HG02885 (cell line): ENCODE results near the gene SLC37A3.
A peak's percentile ranks its signal among the peaks of the same experiment; 100 is the strongest.
"Not testable (repeated sequence)": the region's sequence is repeated elsewhere in the genome, so short reads cannot be mapped to it uniquely, and the experiment has no call there.

Experiments used
- ATAC-seq: cut with Tn5 transposase; IDR thresholded peaks from one replicate; pipeline ENCODE4 v1.9.1; 2021; ENCODE audit warnings: mild to moderate bottlenecking; ENCODE audit not compliant: unreplicated experiment, poor library complexity

Gene SLC37A3, protein sequence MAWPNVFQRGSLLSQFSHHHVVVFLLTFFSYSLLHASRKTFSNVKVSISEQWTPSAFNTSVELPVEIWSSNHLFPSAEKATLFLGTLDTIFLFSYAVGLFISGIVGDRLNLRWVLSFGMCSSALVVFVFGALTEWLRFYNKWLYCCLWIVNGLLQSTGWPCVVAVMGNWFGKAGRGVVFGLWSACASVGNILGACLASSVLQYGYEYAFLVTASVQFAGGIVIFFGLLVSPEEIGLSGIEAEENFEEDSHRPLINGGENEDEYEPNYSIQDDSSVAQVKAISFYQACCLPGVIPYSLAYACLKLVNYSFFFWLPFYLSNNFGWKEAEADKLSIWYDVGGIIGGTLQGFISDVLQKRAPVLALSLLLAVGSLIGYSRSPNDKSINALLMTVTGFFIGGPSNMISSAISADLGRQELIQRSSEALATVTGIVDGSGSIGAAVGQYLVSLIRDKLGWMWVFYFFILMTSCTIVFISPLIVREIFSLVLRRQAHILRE

DNA sequence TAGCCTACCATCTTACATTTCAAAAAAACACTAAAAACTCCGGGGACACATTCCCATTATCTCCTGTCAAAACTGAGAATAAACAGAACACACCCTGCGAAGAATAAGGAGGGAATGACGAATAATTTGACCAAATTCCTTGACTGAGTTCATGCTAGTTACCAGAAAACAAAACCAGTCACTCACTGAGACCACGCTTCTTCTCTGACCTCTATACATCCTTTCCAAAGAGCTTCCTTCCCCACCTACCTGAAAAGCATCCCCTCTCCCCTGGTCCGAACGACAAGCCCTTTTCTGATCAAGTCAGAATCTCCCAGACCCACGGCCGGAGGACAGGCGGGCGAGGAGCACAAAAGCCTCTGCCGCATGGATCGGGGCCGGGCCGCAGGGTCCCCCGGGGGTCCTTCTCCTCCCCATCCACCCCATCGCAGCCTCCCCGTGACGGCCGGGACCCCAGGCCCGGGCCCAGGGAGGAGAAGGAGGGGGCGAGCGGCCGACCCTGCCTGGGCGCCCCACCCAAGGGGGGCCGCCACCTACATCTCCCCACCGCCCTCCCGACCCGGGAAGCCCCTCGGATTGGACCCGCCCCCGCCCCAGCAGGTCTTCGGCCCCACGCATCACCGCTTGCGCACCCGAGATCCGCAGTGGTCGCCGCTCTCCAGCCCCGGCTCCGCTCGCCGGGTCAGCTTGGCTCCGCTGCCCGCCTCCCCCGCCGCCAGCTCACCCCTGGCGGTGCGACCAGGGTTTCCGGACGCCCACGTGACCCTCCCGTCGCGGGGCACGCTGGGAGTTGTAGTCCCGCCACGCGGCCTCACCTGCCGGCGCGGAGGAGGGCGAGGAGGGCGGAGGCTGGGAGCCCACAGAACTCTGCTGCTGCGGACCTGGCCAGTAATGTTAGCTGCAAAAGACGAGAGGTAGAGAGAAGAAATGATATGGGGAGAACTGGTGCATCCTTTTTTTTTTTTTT is at the start of gene SLC37A3:
TSS of gene SLC37A3 (minus strand) at position 747 of the 967 bp plus-strand sequence. CDS start 16,004 bp downstream, outside the sequence.
- peak; percentile 99 for ATAC-seq

DNA sequence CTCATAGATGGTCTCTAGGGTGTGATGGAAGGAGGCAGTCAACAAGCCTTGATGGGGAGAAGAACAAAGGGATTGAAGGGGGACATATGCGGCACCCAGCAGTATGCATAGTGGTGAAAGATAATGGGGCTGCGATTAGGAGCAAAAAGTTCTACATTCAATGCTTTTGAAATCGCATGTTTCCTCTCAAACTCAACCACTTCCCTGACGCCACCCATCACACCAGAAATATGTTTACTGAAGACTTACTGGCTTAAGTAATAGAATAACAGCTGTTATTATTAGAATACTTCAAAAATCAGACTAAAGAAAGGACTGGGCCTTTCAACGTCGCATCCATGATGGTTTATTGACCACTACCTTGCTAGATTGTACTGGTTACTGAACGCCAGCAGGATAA is 49.5 kb upstream of the SLC37A3 start:
- no peak for ATAC-seq

DNA sequence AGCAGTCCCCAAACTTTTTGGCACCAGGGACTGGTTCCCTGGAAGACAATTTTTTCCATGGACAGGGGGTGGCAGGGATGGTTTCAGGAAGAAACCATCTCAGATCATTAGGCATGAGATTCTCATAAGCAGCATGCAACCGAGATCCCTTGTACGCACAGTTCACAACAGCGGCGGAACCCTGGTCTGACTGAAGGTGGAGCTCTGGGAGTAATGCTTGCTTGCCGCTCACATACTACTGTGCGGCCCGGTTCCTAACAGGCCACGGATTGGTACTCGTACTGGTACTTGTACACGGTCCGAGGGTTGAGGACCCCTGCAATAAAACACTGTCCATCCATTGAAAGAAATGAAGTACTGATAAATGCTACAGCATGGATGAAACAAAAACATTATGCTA is 48.1 kb upstream of the SLC37A3 start:
- ATAC-seq = no peak

DNA sequence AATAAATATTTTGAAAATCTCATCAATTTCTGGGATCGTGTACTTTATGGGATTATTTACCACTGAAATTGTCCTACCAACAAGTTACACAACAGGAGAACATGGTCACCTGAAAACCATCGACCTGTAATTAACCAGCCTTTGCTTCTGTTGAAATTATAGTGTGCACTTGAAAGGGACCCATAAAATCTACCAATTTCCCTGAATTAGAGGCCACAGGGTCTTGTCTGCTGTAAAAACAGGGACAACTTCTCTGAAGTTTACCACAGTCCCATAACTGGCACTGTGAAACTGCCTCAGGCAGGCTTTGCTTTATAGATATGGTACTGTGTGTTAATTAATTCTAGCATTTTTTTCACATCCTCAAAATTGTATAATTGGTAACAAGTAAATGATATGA is 43.2 kb upstream of the SLC37A3 start:
- ATAC-seq = no peak

DNA sequence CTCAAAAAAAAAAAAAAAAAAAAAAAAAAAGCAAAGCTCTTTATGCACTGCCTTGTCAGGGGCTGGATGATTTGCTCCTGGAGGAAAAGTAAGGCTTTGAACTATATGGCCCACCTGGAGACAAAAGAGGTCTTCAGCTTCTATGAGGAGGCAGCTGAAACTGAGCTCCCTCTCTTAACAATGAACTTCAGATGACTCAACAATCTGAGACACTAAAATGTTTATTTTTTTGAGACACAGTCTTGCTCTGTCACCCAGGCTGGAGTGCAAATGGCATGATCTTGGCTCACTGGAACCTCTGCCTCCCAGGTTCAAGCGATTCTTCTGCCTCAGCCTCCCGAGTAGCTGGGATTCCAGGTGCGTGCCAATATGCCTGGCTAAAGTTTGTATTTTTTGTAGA is 42.3 kb upstream of the SLC37A3 start:
- no peak for ATAC-seq

DNA sequence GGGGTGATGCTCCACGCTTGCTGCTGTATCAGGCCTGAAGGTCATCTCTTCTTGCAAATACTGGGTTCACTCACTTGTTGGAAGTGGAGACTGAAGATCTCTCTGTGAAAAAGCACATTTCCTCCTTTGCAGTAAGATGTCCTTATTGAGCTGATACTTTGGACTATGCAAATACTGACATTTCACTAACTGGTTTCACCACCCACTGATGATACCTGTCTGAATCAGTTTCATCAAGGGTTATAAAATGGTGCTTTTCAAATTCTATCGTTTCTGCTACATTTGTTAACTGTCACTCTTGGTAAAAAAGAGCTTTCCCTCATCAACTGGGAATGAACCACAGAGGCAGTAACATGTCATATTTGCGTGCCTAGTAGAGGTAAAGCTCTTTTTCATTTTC is 41.0 kb upstream of the SLC37A3 start:
- peak; percentile 66 for ATAC-seq

DNA sequence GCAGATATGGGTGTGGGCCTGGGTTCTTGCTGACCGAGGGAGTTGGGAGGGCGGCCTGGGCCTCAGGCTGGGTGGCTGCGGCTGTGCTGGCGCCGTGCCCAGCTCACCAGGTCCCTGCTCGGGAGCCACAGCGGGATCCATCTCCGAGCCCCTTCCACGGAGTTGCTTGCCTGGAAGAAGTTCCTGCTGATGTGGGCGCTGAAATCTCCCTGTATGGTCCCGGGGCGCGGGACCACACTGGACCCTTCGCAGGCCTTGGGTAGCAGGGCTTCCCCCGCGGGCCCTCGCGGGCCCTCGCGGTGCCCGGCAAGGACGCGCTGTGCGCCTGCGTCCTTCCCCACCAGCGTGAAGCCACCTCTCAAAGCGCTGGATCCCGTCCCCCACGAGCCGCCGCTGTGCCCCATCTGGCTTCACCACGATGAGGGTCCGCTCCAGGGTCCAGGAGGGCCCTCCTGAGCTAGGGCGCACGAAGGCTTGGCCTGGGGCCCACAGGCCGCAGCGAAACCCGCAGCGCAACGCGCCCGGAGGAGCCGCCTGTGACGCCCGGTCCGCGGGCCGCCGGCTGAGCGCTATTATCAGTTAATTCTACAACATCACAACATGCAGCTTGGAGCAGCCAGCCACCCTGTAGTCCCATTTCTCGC is 37.0 kb upstream of the SLC37A3 start:
- no peak for ATAC-seq

DNA sequence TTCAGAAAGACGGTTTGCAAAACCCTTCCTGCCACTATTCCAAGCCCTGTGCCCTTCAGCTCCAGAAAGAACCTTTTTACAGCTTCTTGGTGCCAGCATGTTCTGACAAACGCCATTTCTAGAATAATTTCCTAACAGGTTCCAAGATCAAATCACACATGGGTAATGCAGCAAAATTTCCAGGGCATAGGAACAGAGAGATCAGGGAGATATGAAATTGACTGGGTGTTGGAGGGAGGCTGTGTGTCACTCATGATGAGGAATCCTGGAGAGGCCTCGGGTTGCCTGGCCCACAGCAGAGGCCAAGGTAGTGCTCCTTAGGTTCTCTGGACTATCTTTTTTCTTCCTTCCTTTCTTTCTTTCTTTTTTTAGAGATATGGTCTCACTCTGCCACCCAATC is 35.1 kb upstream of the SLC37A3 start:
- ATAC-seq = no peak

DNA sequence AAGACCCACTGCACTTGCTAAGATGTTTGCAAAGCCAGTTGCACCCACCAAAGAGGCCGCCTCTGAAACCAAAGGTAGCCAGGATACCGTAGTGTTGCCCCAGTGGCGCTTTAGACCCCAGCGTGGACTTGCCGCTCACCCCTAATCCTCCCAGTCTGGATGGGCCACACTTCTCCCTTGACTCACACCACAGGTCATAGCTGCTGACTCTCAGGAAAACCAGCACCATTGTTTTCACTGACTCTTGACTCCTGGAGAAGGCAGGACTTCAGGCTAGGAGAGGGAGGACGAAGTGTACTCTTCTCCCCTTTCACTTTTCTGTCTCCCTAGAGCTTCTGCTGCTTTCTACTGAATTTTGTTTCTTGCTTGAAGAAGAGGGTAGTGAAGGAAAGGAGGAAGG is 27.8 kb upstream of the SLC37A3 start:
- ATAC-seq = no peak

DNA sequence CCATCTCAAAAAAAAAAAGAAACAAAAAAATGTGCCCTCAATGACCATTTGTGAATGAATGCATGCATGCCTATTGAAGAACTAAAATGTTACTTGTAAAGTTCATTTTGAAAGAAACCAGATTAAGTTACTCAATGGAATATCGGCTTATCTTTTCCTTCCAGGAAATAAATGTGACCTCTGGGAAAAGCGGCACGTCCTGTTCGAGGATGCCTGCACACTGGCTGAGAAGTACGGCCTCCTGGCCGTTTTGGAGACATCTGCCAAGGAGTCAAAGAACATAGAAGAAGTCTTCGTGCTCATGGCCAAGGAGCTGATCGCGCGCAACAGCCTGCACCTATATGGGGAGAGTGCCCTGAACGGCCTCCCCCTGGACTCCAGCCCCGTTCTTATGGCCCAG is 27.4 kb upstream of the SLC37A3 start:
- no peak for ATAC-seq

DNA sequence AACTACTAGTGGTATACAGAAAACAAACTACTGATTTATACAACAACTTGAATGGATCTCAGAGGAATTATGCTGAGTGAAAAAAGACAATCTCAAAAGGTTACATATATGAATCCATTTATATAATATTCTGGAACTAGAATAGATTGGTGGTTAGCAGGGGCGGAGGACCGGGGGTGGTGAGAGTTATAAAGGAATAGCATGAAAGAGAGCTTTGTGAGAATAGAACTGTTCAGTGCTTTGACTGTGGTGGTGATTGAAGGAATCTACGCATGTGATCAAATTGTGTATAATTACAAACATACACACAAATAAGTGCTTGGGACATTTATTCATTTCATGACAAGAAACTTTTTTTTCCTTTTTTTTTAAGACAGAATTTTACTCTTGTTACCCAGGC is 25.2 kb upstream of the SLC37A3 start:
- ATAC-seq = no peak

DNA sequence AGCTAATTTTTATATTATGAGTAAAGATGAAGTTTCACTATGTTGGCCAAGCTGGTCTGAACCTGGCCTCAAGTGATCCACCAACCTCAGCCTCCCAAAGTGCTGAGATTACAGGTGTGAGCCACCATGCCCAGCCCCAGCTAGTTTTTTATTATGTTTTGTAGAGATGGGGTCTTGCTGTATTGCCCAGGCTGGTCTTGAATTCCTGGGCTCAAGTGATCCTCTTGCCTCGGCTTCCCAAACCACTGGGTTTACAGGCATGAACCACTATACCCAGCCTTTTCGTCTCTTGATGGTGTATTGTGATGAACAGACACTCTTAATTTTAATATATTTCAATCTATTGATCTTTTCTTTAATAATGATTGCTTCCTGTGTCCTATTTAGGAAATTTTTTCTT is 23.2 kb upstream of the SLC37A3 start:
- no peak for ATAC-seq

DNA sequence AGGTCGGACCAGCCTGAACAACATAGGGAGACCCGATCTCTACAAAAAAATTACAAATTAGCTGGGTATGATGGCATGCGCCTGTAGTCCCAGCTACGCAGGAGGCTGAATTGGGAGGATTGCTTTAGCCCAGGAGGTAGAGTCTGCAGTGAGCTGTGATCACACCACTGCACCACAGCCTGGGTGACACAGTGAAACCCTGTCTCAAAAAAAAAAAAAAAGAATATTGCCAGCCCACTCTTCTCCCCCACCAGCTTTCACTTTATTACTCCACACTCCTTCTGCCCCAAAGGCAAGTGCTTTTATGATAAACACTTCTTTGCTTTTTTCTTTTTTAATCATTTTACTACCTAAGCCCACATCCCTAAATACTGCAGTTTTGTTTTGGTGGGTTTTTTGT is 20.3 kb upstream of the SLC37A3 start:
- ATAC-seq = no peak

DNA sequence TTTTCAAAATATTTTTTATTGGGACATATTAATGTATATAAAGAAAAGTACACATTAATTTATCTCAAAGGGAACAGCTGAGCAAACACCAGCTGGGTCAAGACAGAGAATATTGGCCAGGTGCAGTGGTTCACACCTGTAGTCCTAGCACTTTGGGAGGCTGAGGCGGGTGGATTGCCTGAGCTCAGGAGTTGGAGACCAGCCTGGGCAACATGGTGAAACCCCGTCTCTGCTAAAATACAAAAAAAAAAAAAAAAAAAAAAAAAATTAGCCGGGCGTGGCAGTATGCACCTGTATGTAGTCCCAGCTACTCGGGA is 19.8 kb upstream of the SLC37A3 start:
- not testable (repeated sequence) for ATAC-seq

DNA sequence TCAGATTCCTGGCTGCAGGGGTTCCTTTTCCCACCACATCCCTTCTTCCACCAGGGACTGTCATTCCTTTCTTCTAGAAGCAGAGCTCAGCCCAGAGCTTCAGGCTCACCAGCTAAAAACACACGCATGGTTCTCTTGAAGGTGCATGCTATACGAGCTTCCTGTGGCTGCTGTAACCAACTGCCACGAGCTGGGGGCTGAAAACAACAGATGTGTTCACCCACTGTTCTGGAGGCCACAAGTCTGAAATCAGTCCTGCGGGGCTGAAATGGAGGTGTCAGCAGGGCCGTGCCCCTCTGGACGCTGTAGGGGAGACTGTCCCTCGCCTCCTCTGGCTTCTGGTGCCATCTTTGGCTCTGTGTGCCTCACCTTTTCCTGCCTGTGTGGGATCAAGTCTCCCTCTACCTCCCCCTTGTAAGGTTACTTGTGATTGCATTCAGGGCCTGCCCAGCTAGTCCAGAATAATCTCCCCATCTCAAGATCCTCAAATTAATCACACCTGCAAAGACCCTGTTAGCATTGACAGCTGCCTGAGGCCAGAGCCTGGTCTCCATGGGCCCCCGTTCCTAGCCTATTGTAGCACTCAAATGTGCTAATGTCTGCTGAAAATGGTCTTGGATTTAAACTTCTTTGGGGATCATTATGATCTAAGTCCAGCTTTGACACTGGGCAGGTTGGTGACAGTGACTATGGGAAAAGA is 19.3 kb upstream of the SLC37A3 start:
- no peak for ATAC-seq

DNA sequence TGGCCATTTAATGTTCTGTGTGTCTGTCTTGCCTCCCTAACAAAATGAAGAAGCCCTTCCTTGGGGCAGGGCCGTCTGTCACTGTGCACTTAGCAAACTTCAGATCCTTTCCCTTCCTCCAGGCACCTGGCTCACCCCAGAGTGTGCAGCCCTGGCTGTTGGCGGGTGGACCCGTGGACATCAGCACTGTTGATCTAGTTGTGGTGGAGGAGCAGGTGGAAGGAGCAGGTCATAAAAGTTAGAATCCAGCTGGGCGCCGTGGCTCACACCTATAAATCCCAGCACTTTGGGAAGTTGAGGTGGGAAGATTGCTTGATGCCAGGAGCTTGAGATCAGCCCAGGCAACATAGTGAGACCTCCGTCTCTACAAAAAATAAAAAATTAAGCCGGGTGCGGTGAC is 18.2 kb upstream of the SLC37A3 start:
- no peak for ATAC-seq

DNA sequence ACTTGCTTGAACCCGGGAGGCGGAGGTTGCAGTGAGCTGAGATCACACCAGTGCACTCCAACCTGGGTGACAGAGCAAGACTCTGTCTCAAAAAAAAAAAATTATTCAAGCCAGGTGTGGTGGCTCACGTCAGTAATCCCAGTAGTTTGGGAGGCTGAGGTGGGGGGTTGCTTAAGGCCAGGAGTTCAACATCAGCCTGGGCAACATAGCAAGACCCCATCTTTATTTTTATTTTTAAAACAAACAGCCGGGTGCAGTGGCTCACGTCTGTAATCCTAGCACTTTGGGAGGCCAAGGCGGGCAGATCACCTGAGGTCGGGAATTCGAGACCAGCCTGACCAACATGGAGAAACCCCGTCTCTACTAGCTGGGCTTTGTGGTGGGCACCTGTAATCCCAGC is 17.5 kb upstream of the SLC37A3 start:
- ATAC-seq = not testable (repeated sequence)

DNA sequence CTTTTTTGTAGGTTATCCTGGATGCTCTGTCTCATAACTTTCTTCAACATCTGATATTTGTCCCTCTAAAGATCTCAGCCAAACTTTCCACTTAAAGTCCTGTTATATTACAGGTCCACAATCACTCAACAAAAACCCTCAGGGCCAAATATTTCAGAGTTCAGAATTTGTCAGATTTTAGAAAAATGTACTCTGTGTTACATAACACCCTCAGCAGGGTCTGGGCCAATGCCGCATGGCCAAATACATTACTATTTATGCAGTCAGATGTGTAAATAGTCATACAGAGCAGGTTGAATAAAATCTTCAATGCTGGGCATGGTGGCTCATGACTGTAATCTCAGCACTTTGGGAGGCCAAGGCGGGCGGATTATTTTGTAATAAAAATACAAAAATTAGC is 17.0 kb upstream of the SLC37A3 start:
- no peak for ATAC-seq

DNA sequence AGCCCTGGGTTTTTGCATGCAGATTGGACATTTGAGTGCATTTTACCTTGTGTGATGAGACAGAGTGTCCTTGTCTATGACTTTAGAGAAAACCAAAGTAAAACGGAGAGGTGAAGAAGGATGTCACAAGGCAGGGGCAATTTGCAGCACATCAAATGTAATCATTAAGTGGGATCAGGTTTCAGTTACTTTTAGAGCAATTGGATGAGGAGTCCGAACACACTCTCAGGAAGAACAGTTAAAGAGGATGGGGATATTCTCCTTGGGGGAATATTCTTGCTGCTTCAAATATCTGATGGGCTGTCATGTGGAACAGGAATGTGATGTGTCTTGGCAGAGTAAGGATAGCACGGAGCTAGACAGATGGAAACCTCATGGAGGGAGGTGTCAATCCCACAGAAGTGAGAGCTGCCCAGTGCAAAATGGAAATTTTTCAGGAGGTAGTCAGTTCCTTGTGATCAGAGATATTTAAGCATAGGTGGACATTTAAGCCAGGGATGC is 6.3 kb upstream of the SLC37A3 start:
- ATAC-seq = no peak
